GM20000 (cell line): ENCODE results near the gene CDH13.

Experiments
- DNase-seq: peaks from one replicate; pipeline ENCODE4 v3.0.0; 2012; ENCODE audit warnings: low spot score
- TF ChIP-seq, protein P1 (sequence below): IDR thresholded peaks from 2 replicates; pipeline ENCODE4 v1.5.1; 2012; ENCODE audit warnings: mild to moderate bottlenecking, control low read depth; ENCODE audit errors: extremely low read depth, missing control alignments

CDH13 gene

DNA sequence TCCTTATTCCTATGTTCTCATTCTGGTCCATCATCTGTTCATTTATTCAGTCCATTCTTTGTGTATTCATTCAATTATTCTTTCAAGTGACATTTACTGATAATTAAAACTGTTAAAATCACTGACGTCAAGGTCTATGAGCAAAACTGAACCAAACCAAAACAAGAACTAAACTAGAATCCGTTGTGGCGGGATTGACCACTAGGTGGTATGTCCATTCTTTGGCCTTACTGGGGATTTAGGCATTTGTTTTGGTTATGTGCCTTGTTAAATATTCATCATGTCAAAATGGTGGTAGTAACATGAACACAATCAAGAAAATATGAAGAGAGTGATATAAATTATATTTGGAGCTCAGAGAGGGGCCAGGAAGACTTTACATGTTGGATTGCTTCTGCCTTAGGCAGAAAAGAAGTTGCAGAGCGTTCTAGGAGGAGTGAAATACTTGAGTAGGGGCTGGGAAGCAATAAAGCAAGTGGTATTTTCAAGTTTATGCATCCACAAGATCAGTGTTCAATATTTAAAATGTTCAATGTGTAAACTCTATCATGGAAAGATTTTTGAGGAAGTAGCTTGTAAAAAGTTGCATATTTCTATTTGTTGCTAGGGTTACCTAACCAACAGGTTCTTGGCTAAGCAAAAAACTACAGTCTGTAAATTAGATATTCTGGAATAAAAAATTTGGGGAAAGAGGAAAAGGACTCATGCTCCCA, 129.0 kb downstream of the CDH13 start:
- DNase-seq: no peak
- TF ChIP-seq, protein P1, sequence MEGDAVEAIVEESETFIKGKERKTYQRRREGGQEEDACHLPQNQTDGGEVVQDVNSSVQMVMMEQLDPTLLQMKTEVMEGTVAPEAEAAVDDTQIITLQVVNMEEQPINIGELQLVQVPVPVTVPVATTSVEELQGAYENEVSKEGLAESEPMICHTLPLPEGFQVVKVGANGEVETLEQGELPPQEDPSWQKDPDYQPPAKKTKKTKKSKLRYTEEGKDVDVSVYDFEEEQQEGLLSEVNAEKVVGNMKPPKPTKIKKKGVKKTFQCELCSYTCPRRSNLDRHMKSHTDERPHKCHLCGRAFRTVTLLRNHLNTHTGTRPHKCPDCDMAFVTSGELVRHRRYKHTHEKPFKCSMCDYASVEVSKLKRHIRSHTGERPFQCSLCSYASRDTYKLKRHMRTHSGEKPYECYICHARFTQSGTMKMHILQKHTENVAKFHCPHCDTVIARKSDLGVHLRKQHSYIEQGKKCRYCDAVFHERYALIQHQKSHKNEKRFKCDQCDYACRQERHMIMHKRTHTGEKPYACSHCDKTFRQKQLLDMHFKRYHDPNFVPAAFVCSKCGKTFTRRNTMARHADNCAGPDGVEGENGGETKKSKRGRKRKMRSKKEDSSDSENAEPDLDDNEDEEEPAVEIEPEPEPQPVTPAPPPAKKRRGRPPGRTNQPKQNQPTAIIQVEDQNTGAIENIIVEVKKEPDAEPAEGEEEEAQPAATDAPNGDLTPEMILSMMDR: no peak

DNA sequence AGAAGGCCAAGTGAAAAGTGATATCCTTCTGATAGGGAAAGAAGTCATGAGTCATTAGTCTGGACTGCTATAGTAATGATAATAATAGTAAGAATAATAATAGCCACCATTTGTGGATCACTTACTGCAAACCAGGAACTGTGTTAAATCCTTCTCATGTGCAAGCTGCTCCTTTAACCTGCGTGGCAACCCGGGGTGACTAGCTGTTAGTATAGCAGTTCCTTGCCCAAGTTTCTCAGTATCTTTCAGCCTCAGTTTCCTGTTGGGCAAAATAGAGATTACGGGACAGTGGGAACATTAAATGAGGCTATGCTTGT, 129.5 kb downstream of the CDH13 start:
- no peak for DNase-seq
- TF ChIP-seq, protein P1: no peak

DNA sequence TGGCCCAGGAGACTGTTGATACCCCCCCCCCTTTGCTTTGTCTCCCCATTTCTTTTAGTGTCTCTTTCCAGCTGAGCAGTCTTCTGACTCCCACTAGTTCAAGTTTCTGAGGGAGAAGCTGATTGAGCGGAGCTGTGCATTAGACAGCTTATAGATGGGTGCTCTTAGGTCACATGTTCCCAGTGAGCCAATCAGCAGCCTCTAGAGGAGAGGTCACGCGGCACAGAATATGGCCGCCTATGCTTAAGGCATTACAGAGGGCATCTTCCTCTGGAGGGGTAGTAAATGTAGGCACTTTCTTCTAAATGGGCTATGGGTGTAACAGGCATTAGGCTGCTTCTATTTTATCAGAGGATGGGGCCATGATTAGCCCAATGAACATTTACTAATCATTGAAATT, 131.6 kb downstream of the CDH13 start:
- DNase-seq: no peak
- TF ChIP-seq, protein P1: no peak

DNA sequence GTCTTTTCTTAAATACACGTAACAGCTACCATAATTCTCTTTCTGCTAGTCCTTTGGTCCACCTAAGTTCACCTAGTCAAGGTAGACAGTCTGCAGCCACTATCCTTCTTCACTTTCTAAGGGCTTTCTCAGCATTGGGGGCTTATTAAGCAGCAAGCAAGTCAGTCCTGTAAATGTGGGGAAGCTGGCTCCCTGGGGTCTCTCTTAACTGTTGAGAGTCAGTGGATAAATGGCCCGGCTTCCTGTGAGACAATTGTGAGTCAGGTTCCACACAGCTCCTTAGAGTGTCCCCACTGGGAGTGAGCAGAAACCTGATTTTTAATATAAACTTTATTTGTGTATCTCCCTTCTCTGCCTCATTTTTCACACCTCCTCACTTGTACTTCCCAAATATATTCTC, 132.1 kb downstream of the CDH13 start:
- DNase-seq: no peak

DNA sequence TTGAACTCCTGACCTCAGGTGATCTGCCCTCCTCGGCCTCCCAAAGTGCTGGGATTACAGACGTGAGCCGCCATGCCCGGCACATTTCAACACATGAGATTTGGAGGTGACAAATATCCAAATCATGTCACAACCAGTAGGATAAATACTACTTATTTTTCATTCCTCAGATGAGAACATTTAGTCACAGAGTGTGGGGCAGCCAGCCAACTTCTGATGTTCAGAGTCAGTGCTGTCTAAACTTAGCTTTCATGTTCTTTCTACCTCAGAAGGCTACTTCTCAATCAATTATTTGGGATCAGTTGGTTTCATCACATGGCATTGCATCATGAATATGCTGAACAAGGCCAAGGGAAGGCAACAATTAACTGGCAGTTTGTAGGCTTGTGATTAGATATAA, 134.5 kb downstream of the CDH13 start:
- no peak for DNase-seq
- TF ChIP-seq, protein P1: no peak

More for the DNA sequence above, 132.1 kb downstream of the CDH13 start:
- TF ChIP-seq, protein P1: no peak

DNA sequence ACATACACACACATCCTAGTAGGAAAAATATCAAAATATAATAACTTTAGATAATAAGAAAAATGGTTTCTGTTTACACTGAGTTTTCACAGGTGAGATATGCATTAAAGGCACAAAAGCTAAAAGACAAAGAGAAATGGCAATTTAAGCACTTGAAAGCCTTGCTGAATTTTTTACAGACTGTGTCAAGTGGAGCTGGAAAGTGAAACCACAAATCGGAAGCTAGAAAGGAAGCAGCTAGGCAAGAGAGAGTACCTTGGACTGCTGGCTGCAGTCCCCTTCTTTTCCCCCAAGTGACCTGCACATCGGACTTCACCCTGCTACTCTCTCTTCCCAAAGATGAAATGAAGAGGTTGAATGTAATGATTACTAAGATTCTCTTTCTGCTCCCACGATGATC, 135.1 kb downstream of the CDH13 start:
- TF ChIP-seq, protein P1: no peak
- DNase-seq: no peak

DNA sequence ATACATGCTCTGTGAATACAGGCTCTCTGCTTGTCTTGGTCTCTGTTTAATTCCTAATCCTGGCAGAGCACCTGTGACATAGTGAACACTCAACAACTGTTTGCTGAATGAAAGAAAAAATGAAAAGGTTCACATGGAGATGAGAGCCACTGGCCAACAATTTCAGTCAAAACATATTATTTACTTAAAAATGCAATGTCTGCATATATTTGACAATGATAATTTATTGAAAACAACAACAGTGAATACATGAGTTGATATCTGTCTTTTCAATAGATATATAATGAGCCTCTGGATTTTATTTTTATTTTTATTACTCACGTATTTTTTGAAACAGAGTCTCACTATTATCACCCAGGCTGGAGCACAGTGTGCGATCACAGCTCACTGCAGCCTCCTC, 136.6 kb downstream of the CDH13 start:
- no peak for DNase-seq
- TF ChIP-seq, protein P1: no peak
